GM06990 (cell line): ENCODE results near the gene MEIS3.

ENCODE experiments used
- DNase-seq: peaks from one replicate; pipeline ENCODE4 v3.0.0-alpha.2; 2011; ENCODE audit not compliant: insufficient read length; ENCODE audit errors: extremely low read depth
- H3K27me3 ChIP-seq: replicated peaks from 2 replicates; pipeline ENCODE4 v1.6.0; 2011; ENCODE audit warnings: low read length; ENCODE audit not compliant: control insufficient read depth, insufficient read depth
- H3K36me3 ChIP-seq: 2 replicates; pipeline ENCODE4 v1.5.1; 2011; ENCODE audit warnings: low read length; ENCODE audit not compliant: control insufficient read depth, insufficient read depth
- H3K4me3 ChIP-seq: replicated peaks from 2 replicates; pipeline ENCODE4 v1.5.1; 2011; ENCODE audit warnings: low read depth, mild to moderate bottlenecking, control low read depth, low read length
- TF ChIP-seq, protein P1 (sequence below): IDR thresholded peaks from 2 replicates; pipeline ENCODE4 v1.5.1; 2011; ENCODE audit warnings: low read length, control low read depth, mild to moderate bottlenecking, inconsistent platforms; ENCODE audit not compliant: insufficient read depth, poor library complexity, severe bottlenecking

MEIS3 gene

DNA sequence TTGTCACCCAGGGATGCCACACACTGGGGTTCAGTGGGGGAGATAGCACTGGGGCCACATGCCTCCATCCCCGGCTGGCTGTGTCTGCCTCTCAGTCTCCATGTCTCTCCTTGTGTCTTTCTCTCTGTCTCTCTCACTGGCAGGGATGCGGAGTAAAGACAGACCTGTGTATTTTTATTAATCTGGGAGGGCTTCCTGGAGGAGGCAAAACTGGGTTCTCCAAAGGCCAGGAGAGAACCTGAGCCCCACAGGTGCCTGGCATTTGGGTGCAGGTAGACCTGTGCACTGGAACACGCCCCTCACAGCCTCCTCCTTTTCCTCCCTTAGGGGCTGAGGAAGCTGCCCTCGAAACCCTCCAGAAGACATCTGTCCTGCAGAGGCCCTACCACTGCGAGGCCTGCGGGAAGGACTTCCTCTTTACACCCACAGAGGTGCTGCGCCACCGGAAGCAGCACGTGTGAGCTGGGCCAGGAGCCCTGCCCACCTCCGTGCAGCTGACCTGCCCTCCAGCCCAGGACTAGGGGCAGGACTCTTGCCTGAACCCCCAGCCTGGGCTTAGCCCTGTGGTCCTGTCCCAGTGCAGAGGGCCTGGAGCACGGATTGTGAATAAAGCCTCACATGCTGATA lies 37.6 kb downstream of the MEIS3 start:
- H3K4me3 ChIP-seq, result no peak overlapping the region
- peaks cover 19% of the 10 kb centered on the region for H3K36me3 ChIP-seq
- TF ChIP-seq, protein P1, sequence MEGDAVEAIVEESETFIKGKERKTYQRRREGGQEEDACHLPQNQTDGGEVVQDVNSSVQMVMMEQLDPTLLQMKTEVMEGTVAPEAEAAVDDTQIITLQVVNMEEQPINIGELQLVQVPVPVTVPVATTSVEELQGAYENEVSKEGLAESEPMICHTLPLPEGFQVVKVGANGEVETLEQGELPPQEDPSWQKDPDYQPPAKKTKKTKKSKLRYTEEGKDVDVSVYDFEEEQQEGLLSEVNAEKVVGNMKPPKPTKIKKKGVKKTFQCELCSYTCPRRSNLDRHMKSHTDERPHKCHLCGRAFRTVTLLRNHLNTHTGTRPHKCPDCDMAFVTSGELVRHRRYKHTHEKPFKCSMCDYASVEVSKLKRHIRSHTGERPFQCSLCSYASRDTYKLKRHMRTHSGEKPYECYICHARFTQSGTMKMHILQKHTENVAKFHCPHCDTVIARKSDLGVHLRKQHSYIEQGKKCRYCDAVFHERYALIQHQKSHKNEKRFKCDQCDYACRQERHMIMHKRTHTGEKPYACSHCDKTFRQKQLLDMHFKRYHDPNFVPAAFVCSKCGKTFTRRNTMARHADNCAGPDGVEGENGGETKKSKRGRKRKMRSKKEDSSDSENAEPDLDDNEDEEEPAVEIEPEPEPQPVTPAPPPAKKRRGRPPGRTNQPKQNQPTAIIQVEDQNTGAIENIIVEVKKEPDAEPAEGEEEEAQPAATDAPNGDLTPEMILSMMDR, result no peak
- no peak for DNase-seq
- H3K27me3 ChIP-seq, result no peaks in the 10 kb centered on the region

- Histone ChIP-seq H3K36me3 (peaks cover 24% of the 10 kb centered on the region), H3K4me3 (no peak overlapping the region)
Observed at GRCh38 chr19:47381121-47381520, 38.2 kb downstream of the MEIS3 start.

GRCh38 chr19:47380559-47380958 lies 38.8 kb downstream of the MEIS3 start:
- H3K27me3 ChIP-seq, result no peaks in the 10 kb centered on the region
- H3K36me3 ChIP-seq, result peaks cover 28% of the 10 kb centered on the region
- no peak overlapping the region for H3K4me3 ChIP-seq
- TF ChIP-seq, protein P1, result no peak
- no peak for DNase-seq

More at GRCh38 chr19:47381121-47381520, 38.2 kb downstream of the MEIS3 start:
- DNase-seq, result no peak
- TF ChIP-seq, protein P1, result no peak
- no peaks in the 10 kb centered on the region for H3K27me3 ChIP-seq

GRCh38 chr19:47379381-47379938 lies 39.9 kb downstream of the MEIS3 start:
- H3K4me3 ChIP-seq, result no peak overlapping the region
- DNase-seq, result no peak
- TF ChIP-seq, protein P1, result no peak
- H3K36me3 ChIP-seq, result peaks cover 33% of the 10 kb centered on the region
- H3K27me3 ChIP-seq, result no peaks in the 10 kb centered on the region

DNA sequence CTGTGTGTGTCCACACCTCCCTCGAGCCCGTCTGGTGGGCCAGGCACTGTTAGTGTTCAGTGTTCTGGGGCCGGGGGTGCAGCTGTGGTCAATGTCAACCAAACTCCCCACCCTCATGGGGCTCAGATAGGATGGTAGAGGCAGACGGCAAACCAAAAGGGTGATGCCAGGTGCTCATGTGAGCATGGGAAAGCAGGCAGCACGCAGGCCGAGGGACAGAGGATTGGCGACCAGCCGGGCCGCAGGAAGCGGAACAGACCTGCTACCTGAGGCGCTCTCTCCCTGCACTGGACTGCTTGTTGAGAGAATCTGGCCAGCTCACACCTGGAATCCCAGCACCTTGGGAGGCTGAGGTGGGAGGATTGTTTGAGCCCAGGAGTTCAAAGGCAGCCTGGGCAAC lies 41.1 kb downstream of the MEIS3 start:
- no peak for DNase-seq
- no peak overlapping the region for H3K4me3 ChIP-seq
- H3K27me3 ChIP-seq, result no peaks in the 10 kb centered on the region
- peaks cover 39% of the 10 kb centered on the region for H3K36me3 ChIP-seq
- TF ChIP-seq, protein P1, result no peak
